ENCODE results near the gene KRT7.

Gene KRT7

GRCh38 chr12:52193532-52193931 lies 39.5 kb upstream of the KRT7 start:
- no peak for TF ChIP-seq CTCF (IDR thresholded peaks at IDR 0.05; ENCODE audit: control insufficient read depth, extremely low read depth, insufficient read depth)
- no peak overlapping the region for H3K4me3 ChIP-seq (ENCODE audit: low read depth, low read length)
- no peak for DNase-seq (ENCODE audit: low read depth)

GRCh38 chr12:52193991-52194390 lies 39.1 kb upstream of the KRT7 start:
- no peak for TF ChIP-seq CTCF (IDR thresholded peaks at IDR 0.05; ENCODE audit: control insufficient read depth, extremely low read depth, insufficient read depth)
- no peak for DNase-seq (ENCODE audit: low read depth)
- no peak overlapping the region for H3K4me3 ChIP-seq (ENCODE audit: low read depth, low read length)

- DNase-seq (ENCODE audit: low read depth) = no peak
- TF ChIP-seq CTCF (IDR thresholded peaks at IDR 0.05; ENCODE audit: control insufficient read depth, extremely low read depth, insufficient read depth) = no peak
- H3K4me3 ChIP-seq (ENCODE audit: low read depth, low read length) = no peak overlapping the region
These were observed 37.8 kb upstream of the KRT7 start for GRCh38 chr12:52195065-52195730.

GRCh38 chr12:52197371-52198231 lies 35.4 kb upstream of the KRT7 start:
- no peak for TF ChIP-seq CTCF (IDR thresholded peaks at IDR 0.05; ENCODE audit: control insufficient read depth, extremely low read depth, insufficient read depth)
- H3K4me3 ChIP-seq (ENCODE audit: low read depth, low read length) = no peak overlapping the region
- DNase-seq (ENCODE audit: low read depth) = no peak

- no peak for TF ChIP-seq CTCF (IDR thresholded peaks at IDR 0.05; ENCODE audit: control insufficient read depth, extremely low read depth, insufficient read depth)
- H3K4me3 ChIP-seq (ENCODE audit: low read depth, low read length) = no peak overlapping the region
- DNase-seq (ENCODE audit: low read depth) = no peak
These were observed 34.4 kb upstream of the KRT7 start for GRCh38 chr12:52198454-52199215.

- DNase-seq (ENCODE audit: low read depth) = no peak
- TF ChIP-seq CTCF (IDR thresholded peaks at IDR 0.05; ENCODE audit: control insufficient read depth, extremely low read depth, insufficient read depth) = no peak
- no peak overlapping the region for H3K4me3 ChIP-seq (ENCODE audit: low read depth, low read length)
These were observed 33.6 kb upstream of the KRT7 start for GRCh38 chr12:52199294-52199919.

Measured in LNCaP clone FGC (cell line).